LNCAP (cell line): Measurements from ENCODE around the gene SCRT2.

Experiments
- TF ChIP-seq, protein P1 (sequence below): fragments of 450-650 bp; IDR thresholded peaks from 2 replicates; pipeline ENCODE4 v1.5.1; 2017; ENCODE audit warnings: mild to moderate bottlenecking

SCRT2 gene

DNA sequence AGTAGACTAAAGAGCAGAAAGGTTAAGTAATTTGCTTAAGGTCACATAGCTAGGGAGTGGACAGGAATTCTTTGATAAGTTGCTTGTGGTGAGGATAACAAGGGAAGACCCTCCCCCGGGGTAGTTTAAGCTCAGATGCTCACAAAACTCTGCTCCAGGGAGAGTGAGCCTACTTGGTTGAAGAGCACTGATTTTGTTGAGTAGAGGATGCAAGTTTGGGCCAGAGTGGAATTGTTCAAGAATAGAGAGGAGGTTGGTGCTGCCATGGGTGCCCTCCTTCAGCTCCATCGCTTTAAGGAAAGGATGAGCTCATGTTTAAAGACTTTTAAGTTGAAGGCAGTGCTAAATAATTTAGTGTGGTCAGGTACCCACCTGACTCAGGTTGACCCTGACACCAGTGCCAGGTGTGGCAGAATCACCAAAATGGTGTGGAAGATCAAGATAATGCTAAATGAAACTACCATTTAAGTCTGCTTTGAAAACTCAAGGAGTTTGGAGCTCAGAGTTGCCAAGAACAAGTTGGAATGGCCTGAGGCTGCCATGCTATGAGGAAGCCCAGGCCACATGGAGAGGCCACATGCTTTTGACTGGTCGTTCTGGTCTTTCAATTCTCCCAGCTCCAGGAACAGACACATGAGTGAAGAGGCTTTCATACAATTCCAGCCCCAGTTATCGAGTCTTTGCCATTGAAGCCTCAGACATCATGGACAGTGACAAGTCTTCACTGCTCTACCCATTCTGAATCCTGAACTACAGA is 57.5 kb downstream of the SCRT2 start:
- TF ChIP-seq, protein P1, sequence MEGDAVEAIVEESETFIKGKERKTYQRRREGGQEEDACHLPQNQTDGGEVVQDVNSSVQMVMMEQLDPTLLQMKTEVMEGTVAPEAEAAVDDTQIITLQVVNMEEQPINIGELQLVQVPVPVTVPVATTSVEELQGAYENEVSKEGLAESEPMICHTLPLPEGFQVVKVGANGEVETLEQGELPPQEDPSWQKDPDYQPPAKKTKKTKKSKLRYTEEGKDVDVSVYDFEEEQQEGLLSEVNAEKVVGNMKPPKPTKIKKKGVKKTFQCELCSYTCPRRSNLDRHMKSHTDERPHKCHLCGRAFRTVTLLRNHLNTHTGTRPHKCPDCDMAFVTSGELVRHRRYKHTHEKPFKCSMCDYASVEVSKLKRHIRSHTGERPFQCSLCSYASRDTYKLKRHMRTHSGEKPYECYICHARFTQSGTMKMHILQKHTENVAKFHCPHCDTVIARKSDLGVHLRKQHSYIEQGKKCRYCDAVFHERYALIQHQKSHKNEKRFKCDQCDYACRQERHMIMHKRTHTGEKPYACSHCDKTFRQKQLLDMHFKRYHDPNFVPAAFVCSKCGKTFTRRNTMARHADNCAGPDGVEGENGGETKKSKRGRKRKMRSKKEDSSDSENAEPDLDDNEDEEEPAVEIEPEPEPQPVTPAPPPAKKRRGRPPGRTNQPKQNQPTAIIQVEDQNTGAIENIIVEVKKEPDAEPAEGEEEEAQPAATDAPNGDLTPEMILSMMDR, result no peak

DNA sequence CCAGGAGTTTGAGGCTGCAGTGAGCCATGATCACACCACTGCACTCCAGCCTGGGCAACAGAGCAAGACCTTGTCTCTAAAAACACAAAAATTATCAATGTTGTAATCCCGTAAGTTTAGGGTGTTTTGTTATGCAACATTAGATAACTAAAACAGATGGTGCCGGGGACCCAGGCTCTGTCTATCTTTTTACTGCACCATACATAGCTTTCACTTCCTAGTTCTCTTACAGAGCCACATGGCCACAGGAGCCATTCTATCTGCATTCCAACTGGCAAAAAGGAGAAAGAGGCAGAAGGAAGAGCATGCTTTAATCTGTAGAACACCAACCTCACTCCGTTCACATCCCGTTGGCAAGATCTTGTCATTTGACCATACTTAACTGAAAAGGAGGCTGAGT is 60.1 kb downstream of the SCRT2 start:
- TF ChIP-seq, protein P1, result no peak

DNA sequence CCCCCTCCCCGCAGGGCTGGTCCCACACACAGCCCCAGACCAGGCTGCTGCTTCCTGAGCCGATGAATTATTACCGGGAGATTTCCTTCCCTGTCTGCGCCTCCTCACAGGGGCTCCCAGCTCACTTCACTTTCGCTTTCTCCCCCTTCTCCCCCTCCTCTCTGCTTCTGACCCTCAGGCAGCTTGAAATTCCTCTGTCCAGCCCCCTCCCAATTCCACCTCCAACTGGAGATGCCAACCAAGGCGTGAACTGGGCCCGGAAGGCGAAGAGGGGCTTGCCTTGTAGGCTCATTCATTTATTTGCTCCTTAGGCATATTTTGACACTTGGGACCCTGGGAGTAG is 63.8 kb downstream of the SCRT2 start:
- TF ChIP-seq, protein P1, result no peak
